A673 (cell line): ENCODE data around the gene ST7. TPM values are rescaled to one million over a fixed set of nuclear protein-coding genes. Genes with fewer than 3 reads are reported as not detected.

Experiments
- BruUV-seq: library from RNA; stranded (reverse); fragments of 400-500 nt; replicated peaks from 2 replicates; lab custom pipeline; 2021; lab: Mats Ljungman, UMichigan
- CTCF ChIA-PET: fragments of 300-600 bp; sonication (Branson Sonifier 250); formaldehyde crosslinking; loops from one replicate; lab custom pipeline; 2022; ENCODE audit warnings: antibody characterized with exemption; lab: Charles Lee
- POLR2A ChIA-PET: fragments of 300-600 bp; sonication (Branson Sonifier 250); formaldehyde crosslinking; loops from one replicate; lab custom pipeline; 2022; ENCODE audit warnings: antibody characterized with exemption; ENCODE audit not compliant: low non-redundant PET; lab: Charles Lee
- DNase-seq: peaks from one replicate; pipeline ENCODE4 v3.0.0-alpha.2; 2015; ENCODE audit warnings: low spot score
- H3K27ac ChIP-seq: fragments of 200-600 bp; sonication (generic); 2 replicates; pipeline ENCODE4 v1.5.1; 2016; ENCODE audit warnings: mixed run types, low read depth, mild to moderate bottlenecking, mixed read lengths, antibody characterized with exemption, low read length; ENCODE audit not compliant: poor library complexity, severe bottlenecking
- H3K27me3 ChIP-seq: fragments of 200-600 bp; sonication (generic); replicated peaks from 2 replicates; pipeline ENCODE4 v1.6.1; 2017; ENCODE audit warnings: mixed run types, low read depth, mild to moderate bottlenecking, mixed read lengths, antibody characterized with exemption, low read length; ENCODE audit not compliant: insufficient read depth, poor library complexity
- H3K36me3 ChIP-seq: fragments of 200-600 bp; sonication (generic); 2 replicates; pipeline ENCODE4 v1.6.1; 2016; ENCODE audit warnings: mixed run types, mild to moderate bottlenecking, mixed read lengths, antibody characterized with exemption, low read length; ENCODE audit not compliant: insufficient read depth, poor library complexity, severe bottlenecking
- H3K4me1 ChIP-seq: fragments of 200-600 bp; sonication (generic); 2 replicates; pipeline ENCODE4 v1.6.1; 2017; ENCODE audit warnings: mixed run types, mild to moderate bottlenecking, mixed read lengths, antibody characterized with exemption, low read length; ENCODE audit not compliant: insufficient read depth, poor library complexity, severe bottlenecking
- H3K4me3 ChIP-seq: fragments of 200-600 bp; sonication (generic); 2 replicates; pipeline ENCODE4 v1.5.1; 2016; ENCODE audit warnings: low read depth, mixed run types, mild to moderate bottlenecking, mixed read lengths, low read length; ENCODE audit not compliant: poor library complexity, severe bottlenecking
- H3K9me3 ChIP-seq: fragments of 200-600 bp; sonication (generic); 2 replicates; pipeline ENCODE4 v1.6.1; 2016; ENCODE audit warnings: mixed run types, low read depth, mild to moderate bottlenecking, mixed read lengths, antibody characterized with exemption, low read length; ENCODE audit not compliant: poor library complexity, severe bottlenecking
- CTCF ChIP-seq: fragments of 300-800, 200-600 bp; sonication (generic); conservative IDR thresholded peaks from 2 replicates; pipeline ENCODE4 v1.5.1; 2017; ENCODE audit warnings: low read depth, mild to moderate bottlenecking, antibody characterized with exemption, low read length, moderate library complexity, mixed read lengths
- EZH2 ChIP-seq: fragments of 200-600 bp; sonication (generic); IDR thresholded peaks from 2 replicates; pipeline ENCODE4 v1.6.1; 2017; ENCODE audit warnings: borderline replicate concordance, low read depth, mild to moderate bottlenecking, mixed read lengths, antibody characterized with exemption, low read length; ENCODE audit not compliant: poor library complexity, severe bottlenecking
- intact Hi-C: fragments of 100-400 bp; cut with micrococcal nuclease; formaldehyde crosslinking; loops from one replicate; pipeline ENCODE4 v1.10.0; 2022; ENCODE audit not compliant: unreplicated experiment
- total RNA-seq: library from RNA; stranded (reverse); gene quantifications from 2 replicates; pipeline ENCODE4 v1.2.3, GENCODE V29; 2021

ST7 gene
- total RNA-seq, 1 experiment from 2014 or later, result 24.3 TPM

- no peaks in the 10 kb centered on the region for H3K36me3 ChIP-seq
- H3K27me3 ChIP-seq, result no peaks in the 10 kb centered on the region
- H3K9me3 ChIP-seq, result no peaks in the 10 kb centered on the region
- no peak overlapping the region for H3K27ac ChIP-seq
- ChIA-PET POLR2A (no interaction called here), CTCF (no interaction called here)
- no peak for DNase-seq
- no peak for TF ChIP-seq CTCF
- BruUV-seq, result no TSS peak
- intact Hi-C loops, result no loop called here
- no peak overlapping the region for H3K4me3 ChIP-seq
- H3K4me1 ChIP-seq, result peaks cover 15% of the 10 kb centered on the region
Observed at GRCh38 chr7:117091721-117092120, 138.4 kb downstream of the ST7 start.

- no peaks in the 10 kb centered on the region for H3K36me3 ChIP-seq
- intact Hi-C loops, result no loop called here
- POLR2A ChIA-PET, result interaction anchor here (0.6 kb wide), 1 partner anchor 31 kb away, joined by 16 read pairs; no protein-coding TSS in a partner anchor
- no peak for DNase-seq
- TF ChIP-seq EZH2, result no peak
- TF ChIP-seq CTCF, result no peak
- BruUV-seq, result no TSS peak
- H3K4me3 ChIP-seq, result no peak overlapping the region
- H3K9me3 ChIP-seq, result no peaks in the 10 kb centered on the region
- peaks cover 8% of the 10 kb centered on the region for H3K4me1 ChIP-seq
- CTCF ChIA-PET, result no interaction called here
- no peaks in the 10 kb centered on the region for H3K27me3 ChIP-seq
- no peak overlapping the region for H3K27ac ChIP-seq
Observed at GRCh38 chr7:117092785-117093184, 139.5 kb downstream of the ST7 start.

GRCh38 chr7:117094457-117094856, 141.2 kb downstream of the ST7 start:
- POLR2A ChIA-PET, result no interaction called here

More at GRCh38 chr7:117094457-117094856, 141.2 kb downstream of the ST7 start:
- no peaks in the 10 kb centered on the region for H3K27me3 ChIP-seq
- CTCF ChIA-PET, result no interaction called here
- TF ChIP-seq EZH2 (no peak), CTCF (no peak)
- no peak overlapping the region for H3K4me3 ChIP-seq
- H3K27ac ChIP-seq, result no peak overlapping the region
- BruUV-seq, result no TSS peak
- intact Hi-C loops, result no loop called here
- no peaks in the 10 kb centered on the region for H3K36me3 ChIP-seq
- no peak for DNase-seq
- H3K9me3 ChIP-seq, result no peaks in the 10 kb centered on the region
- H3K4me1 ChIP-seq, result peaks cover 5% of the 10 kb centered on the region
